ENCODE data around the gene MINAR2.

The MINAR2 gene

GRCh38 chr5:129760636-129761325 lies 12.9 kb downstream of the MINAR2 start:
- TF ChIP-seq, protein P1, sequence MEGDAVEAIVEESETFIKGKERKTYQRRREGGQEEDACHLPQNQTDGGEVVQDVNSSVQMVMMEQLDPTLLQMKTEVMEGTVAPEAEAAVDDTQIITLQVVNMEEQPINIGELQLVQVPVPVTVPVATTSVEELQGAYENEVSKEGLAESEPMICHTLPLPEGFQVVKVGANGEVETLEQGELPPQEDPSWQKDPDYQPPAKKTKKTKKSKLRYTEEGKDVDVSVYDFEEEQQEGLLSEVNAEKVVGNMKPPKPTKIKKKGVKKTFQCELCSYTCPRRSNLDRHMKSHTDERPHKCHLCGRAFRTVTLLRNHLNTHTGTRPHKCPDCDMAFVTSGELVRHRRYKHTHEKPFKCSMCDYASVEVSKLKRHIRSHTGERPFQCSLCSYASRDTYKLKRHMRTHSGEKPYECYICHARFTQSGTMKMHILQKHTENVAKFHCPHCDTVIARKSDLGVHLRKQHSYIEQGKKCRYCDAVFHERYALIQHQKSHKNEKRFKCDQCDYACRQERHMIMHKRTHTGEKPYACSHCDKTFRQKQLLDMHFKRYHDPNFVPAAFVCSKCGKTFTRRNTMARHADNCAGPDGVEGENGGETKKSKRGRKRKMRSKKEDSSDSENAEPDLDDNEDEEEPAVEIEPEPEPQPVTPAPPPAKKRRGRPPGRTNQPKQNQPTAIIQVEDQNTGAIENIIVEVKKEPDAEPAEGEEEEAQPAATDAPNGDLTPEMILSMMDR (IDR thresholded peaks at IDR 0.05; ENCODE audit: low read depth, low read length), result no peak

DNA sequence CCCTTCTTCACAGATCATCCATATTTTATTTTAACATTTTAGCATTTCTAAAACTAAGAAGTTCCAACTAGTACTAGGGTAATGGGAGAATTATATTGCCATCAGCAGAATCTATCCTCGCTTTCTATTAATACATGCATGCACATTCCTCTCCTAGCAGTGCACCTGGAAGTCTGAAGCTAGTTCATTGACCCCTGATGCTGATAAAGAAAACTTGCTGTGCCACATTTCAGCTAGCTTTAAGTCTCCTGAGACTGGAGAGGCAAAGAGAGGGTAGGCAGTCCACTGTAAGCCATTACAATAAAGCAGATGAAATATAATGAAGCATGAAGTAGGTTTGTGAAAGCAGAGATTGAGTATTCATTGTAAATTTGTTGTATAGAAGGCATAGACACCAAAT lies 15.8 kb downstream of the MINAR2 start:
- no peak overlapping the region for H3K4me3 ChIP-seq (ENCODE audit: low read depth, low read length)
- TF ChIP-seq, protein P1 (IDR thresholded peaks at IDR 0.05; ENCODE audit: low read depth, low read length), result no peak

More at GRCh38 chr5:129760636-129761325, 12.9 kb downstream of the MINAR2 start:
- no peak overlapping the region for H3K4me3 ChIP-seq (ENCODE audit: low read depth, low read length)

DNA sequence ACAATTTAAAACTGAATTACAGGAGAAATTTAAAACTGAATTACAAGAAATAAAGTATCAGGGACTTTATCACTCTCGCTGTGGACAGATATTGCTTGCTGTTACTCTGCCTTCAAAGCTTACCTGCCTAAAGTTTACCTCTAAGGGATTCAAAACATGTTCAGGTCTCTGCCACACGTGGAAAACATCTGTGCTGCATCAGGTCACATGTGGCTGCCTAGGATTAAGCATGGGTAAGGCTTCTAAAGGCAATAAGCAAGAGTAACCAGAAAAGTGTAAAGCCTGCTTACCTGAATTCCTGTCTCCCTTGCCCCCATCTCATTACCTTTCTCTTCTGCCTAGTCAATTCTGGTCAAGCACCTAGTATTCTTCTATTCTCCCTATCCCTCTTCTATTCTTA lies 18.9 kb downstream of the MINAR2 start:
- TF ChIP-seq, protein P1 (IDR thresholded peaks at IDR 0.05; ENCODE audit: low read depth, low read length), result no peak
- H3K4me3 ChIP-seq (ENCODE audit: low read depth, low read length), result no peak overlapping the region

DNA sequence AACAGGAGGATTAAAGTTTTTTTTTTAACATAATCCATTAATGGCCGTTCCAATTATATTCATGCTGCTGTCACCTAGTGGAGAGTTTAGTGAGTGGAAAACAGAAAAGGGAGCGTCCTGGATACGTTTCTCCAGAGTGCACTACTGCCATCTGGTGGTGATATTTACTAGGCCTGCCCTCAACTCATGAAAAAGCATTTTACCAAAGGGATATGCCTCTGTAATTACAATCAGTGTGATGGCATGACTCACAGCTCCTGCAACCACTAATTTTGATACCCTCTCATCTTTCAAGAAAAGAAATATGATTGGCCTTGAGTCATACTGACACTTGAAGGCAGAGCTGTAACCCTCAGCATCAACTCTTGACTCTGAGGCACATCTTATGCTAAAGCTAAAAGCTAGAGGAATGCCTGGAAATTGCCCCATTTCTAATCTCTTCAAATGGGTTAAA lies 20.1 kb downstream of the MINAR2 start:
- TF ChIP-seq, protein P1 (IDR thresholded peaks at IDR 0.05; ENCODE audit: low read depth, low read length), result peak; percentile 78
- no peak overlapping the region for H3K4me3 ChIP-seq (ENCODE audit: low read depth, low read length)

DNA sequence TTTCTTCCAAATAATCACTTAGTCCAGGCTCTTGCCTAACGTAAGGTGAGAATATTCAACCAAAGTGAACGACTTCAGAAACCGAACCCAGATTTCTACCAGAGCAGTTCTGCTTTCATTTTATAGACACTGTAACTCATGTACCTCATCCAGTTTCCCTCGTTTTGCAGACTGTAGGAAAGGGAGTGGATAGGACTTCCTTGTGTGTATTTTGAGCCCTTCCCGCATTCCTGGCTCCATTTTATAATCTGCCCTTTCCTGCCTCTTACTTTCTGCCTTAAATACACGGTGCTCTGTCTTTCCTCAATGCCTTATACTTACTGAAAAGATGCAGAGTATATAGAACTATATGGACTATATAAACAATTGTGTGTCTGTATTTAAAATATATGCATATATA lies 20.8 kb downstream of the MINAR2 start:
- TF ChIP-seq, protein P1 (IDR thresholded peaks at IDR 0.05; ENCODE audit: low read depth, low read length), result no peak
- no peak overlapping the region for H3K4me3 ChIP-seq (ENCODE audit: low read depth, low read length)

DNA sequence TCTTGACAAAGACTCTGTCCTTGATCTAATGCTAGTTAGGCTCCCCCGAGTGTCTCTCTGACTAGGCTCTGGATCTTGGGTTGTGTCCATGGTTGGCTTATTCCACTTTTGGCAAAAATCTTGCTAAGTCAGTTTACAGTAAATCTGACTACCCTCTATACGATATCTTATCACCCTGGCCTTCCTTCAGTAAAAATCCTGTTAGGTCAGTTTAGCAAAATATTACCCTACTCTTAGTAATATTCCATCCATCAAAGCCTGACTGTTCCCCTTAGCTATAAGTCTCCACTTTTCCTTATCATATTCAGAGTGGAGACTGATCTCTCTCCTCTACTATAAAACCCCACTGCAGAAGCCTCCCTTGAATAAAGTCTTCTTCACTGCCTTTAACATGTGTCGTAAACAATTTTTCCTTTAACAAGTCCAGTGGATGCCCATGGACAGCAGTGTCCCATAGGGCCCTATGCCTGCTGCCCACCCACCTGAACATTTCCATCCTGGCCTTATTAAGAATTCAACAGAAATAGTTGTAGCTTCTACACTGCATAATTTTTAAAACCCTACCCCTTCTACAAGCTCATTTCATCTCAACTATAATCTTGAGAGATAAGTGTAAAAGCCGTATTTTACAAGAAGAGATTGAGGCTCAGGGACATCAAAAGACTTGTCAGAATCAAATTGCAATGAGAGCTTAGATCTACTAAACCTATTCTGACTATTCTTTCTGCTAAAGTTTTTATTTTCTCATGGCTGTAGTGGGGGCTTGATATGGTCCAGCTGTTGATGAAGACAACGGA lies 22.3 kb downstream of the MINAR2 start:
- TF ChIP-seq, protein P1 (IDR thresholded peaks at IDR 0.05; ENCODE audit: low read depth, low read length), result no peak
- H3K4me3 ChIP-seq (ENCODE audit: low read depth, low read length), result no peak overlapping the region
